Stimulated activated CD8-positive, alpha-beta memory T cell treated with anti-CD3 and anti-CD28 coated beads, Interleukin-7, amount 100 ng/mL, for 24 hours (primary cell): ENCODE data around the gene SSTR5.

ENCODE experiments used
- DNase-seq: peaks from one replicate; pipeline ENCODE4 v3.0.0-alpha.2; 2020; ENCODE audit warnings: low read depth

The SSTR5 gene

DNA sequence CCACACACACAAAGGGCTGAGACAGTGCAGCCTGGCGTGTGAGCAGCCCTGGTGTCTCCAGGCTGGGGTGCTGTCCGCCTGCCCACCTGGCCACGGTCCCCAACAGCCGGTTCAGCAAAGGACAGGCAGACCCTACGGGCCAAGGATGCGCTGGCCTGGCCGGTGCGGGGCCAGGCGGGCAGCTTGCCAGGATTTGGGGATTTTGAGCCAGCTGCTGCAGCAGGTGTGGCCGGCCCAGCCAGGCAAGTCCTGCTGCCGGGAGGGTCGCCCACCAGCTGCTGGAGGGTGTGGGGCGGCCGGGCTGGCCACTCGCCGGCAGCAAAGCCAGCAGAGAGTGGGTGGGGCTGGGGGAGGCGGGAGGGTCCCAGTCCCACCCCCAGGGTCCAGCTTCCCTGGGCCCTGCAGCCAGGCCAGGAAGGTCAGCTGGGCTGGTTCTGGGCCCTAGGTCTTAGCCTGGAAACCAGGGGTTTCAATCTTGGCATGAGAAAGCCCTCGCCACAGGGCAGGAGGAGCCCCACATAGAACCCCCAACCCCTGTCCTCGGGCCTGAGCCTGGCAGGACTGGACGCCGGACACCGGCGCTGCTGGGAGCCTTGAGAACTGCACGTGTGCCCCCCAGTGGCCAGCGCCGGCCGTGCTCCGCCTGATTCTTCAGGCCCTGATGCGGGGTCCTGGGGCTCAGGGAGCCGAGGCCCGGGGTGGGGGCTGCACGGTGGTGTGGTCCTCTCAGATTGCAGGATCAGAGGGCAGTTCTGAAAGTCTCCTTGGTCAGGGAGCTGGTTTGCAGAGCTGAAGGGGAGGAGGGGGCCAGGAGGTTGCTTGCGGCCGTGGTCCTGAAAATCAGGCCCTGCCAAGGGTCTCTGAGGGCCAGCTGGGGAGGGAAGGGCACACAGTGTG is 17.6 kb upstream of the SSTR5 start:
- DNase-seq: peak; percentile 17

DNA sequence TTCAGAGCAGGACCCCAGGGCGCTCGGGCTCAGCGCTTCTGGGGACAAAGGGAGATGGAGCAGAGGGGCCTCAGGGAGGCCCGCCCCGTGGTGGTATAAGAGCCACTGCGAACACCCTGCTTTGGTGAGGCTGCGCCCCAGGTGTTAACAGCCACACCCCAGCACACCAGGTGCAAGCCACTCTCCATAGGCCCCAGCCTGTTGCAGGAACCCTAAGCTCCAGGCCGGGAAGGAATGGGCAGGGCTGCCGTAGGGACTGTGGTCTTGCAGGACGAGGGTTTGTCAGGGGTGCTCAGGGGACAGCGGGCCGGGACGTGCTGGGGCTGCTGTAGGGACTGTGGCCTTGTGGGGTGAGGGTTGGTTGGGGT is 17.0 kb upstream of the SSTR5 start:
- no peak for DNase-seq

DNA sequence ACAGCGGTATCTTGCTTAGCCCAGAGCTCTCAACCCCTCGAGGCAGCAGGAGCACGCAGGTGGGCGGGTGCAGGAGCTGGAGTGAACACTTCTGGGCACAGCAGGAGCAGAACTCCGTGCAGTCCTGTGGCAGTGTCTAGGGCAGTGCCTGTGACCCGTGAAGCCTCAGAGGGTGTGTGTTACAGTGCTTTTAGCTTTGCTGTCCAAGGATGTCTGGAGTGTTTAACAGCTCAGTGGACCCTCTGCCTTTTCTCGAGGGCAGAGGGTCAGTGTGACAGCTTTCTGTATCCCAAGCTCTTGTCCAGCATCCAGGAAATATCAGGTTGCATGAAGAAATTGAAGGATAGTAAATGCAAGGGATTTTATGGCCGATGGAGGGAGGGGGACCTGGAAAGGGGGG is 16.4 kb upstream of the SSTR5 start:
- no peak for DNase-seq

DNA sequence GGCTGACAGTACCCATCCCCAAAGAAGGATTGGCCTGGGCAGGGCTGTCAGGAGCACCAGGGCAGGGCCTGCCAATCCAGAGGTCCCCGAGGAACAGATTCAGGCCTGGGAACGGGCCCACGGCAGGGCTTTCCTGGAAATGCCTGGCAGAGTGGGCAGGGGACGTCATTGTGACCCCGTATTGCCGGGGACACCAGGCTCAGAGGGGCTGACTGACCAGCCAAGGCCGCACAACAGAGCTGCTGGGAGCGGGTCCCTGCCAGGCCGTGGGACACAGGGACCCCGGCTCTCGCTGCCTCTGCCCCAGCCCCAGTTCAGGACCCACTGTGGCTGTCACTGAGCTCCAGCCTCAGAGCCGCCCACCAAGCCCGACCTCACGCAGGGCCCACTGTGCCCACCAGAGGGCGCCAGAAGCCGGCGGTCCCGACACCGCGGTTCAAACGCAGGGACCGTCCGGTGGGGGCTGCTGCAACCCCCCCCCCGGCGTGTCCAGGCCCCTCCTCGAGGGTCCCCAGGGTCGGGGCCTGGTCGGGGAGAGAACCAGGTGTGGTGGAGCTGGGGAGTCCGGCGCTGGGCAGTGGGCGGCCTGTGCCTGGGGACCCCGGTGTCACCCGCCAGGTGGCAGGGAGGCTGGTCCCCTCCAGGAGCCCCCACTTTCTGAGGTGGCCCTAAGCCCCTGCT is 15.2 kb upstream of the SSTR5 start:
- DNase-seq: peak; percentile 42

DNA sequence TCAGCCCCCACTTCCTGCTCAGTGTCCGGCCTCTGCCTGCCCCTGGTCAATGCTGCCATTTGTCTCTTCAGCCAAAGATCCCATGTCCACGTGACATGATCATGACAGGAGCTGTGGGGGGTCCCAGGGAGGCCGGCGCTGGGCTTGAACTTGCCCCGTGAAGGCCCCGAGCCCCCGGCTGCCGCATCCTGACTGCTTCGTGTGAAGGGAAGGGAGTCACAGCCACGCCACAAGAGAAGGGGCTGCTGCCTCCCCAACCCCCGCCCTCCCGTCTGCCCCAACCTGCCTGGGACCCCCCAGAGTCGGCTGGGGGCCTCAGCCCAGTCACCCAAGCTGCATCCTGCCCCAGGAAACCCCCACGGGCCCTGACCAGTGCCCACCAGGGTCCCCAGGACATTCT is 14.3 kb upstream of the SSTR5 start:
- no peak for DNase-seq

DNA sequence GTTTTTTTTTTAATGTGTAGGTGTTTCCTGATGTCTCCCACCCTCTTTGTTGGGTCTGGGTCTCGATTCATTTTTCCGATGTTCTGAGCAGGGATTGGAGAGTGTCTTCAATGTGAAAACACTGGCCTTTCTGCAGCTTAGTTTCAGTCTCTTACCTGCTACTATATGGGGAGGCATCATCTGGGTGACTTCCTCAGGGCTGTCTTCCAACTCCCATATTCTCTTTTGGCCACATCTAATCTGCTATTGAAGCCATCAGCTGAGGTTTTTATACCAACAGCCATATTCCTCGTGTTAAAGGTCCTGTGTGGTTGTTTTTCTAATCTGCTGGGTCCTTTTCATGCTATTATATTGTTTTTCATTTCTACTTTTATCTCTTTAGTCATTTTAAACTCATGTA is 13.2 kb upstream of the SSTR5 start:
- DNase-seq: no peak

DNA sequence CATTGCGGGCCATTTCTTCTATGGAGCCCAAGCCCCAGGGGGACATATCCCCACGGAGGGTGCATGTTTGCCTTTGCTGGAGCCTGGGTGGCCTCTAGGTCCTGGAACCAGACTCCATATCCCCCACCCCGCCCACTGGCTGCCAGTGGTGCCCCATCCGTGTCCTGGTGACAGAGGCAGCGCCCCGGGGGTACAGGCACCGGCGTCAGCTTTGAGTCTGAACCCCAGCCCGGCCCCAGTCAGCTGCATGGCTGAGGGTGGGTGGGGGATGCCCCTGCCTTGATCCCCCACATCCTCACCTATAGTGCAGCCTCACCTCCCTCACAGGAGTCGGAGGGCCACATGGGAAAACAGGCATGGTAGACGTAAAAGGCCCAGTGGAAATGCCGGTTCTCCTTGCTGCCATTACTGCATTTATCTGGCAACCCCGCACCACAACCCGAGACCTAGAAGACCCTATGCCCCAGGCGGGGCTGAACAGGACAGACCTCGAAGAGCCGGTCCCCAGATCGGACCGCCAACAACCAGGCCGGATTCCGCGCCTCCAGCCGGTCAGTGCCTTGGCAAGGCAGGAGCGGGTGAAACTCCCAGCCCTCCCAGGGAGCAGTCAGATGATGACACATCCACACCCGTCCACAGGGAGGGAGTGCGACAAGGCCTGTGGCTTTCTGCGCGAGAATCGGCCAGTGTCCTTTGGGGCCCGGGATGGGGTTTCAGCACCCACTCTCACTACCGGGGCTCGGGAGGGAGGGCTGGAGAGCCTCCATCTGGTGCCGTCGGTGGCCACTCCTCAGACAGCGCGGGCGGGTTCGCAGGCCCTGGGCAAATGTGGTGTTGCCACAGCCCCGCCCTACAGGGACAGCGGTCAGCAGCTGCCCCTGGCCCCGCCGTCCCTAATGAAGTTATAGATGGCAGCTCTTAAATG is 11.9 kb upstream of the SSTR5 start:
- DNase-seq: no peak

DNA sequence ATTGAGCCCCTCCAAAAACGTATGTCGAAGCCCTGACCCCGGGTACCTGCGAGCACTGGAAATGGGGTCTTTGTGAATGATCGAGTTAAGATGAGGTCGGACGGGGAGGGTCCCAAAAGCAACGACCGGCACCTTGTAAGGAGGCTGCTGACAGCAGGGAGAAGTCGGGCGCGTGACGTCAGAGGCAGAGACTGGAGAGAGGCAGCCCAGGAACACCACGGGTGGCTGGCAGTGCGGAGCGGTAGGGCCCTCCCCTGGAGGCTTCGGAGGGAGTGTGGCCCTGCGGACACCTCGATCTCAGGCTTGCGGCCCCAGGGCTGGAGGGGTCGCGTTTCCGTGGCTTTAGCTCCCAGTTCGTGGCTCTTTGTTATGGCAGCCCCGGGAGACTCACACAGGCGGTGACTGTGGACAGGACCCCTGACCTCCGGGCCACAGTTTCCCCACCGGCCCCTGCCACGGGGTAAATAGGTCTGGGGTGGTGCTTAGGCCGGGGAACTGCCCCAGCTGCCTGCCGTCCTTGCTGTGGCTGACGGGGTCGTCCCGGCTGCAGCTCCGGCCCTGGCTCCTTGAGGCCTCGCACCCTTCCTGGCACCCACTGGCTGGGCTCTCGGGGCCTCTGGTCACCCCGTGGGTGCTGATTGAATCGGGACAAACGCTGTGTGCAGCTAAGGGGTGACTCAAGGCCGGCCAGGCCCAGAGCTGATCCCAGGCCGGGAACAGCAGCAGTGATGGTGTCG is 10.6 kb upstream of the SSTR5 start:
- DNase-seq: no peak

DNA sequence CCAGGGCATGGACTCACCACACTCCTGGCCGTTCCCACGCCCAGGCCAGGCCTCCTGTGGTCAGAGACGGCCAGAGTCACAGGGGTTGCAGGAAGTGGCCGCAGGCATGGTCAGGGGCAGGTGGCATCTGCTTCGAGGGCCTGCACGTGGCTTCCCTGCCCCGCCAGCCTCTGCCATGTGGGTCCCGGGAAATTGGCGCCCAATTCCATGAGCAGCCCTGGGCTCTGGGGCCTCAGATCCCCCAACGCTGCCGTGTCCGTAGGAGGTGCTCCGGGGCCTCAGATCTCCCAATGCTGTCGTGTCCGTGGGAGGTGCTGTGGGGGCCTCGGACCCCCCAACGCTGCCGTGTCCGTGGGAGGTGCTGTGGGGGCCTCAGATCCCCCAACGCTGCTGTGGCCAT is 9.7 kb upstream of the SSTR5 start:
- DNase-seq: no peak

DNA sequence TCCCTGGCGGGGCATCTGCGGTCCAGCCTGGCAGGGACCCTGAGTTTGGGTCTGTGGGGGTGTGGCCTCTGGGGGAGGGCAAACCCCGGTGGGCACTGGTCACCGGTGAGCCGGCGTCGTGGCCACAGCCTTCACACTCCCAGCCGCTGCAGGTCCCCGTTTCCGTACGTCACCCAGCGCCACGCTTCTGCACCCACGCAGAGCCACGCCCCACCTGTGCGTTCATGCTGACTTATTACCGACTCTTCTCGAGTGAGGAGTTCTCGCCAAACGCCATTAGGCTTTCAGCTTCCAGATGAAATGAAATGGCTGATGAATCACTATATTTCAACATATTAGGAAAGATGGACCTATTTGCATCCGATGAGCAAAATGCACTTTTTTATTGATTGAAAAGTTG is 8.8 kb upstream of the SSTR5 start:
- DNase-seq: no peak

DNA sequence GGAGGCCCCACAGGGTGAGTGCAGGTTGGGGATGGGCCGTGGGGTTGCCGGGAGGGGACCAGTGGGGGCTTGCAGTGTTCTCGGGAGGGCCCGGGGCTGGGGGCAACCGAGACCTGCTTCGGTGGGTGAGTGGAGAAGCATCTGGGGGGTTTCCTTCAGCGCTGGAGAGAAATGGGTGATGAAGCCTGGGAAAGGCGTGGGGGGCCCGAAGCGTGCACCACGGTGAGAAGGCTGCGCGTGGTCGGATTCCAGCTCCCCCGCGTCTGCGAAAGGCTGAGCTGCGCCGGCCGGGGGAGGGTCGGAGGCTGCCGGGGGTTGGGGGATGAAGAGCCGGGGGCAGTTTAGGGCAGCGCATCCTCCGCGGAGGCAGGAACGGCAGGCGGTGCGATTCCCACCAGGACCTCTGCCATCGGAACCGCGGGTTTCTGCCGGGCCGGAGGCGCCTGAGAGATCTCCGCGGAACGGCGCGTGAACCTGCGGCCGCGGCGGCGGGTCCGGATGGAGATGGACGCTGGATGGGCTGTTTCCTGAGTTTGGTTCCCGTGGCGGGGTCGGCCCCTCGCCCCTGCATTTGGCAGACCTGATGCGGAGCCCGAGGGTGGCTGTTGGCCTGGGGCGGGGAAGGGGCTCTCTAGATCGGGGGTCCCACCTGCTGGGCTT is 6.9 kb upstream of the SSTR5 start:
- DNase-seq: no peak

DNA sequence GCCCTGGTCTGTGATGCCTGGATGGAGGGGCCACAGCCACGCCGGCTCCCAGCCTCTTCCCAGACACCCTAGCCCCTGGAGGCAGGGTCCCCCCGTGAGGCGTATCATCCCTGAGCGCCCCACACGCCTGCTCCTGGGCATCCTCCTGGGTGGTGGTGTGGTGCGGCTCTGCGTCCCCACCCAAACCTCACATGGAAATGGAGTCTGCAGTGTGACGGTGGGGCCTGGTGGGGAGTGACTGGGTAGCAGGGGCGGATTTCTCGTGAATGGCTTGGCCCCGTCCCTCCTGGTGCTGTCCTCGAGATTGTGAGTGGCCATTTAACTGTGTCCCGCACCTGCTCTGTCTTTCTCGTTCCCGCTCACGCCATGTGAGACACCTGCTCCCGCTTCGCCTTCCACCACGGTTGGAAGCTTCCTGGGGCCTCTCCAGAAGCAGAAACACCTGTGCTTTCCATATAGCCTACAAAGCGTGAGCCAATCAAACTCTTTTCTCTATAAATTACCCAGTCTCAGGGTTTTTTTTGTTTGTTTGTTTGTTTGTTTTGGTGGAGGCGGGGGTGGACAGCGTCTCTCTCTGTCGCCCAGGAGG is 5.9 kb upstream of the SSTR5 start:
- no peak for DNase-seq

DNA sequence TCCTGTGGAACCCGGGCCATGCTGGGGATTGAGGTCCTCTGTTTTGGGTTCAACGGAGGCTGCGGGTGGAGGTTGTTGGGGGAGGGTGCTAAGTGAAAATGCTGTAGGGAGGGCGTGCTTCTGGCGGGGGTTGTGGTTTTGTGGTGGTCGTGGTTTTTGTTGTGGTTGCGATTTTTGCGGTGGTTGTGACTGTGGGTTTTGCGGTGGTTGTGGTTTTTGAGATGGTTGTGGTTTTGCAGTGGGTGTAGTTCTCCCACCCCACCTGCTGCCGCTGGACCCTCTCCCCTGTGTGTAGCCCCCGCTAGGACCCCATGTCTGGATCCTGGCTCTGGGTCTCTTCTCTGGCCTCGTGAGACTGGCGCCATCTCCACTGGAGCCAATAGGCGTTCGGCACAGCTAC is 4.9 kb upstream of the SSTR5 start:
- no peak for DNase-seq

DNA sequence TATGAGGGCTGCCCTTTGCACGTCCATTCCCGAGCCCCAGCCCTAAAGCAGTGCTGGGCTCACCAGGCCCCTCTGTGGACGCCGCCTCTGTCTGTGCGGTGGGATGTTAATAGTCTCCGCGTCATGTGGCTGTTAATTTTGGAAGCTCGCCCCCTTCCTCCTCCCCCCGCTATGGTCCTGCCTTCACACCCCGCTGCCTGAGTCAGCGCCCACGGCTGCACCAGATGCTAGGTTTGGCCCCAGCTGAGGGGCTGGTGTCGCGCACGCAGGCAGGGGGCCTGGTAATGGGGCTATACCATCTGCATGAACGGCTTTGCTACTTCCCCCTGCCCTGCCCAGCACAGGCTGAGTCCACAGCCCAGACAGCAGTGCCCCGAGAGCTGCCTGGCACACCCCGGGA is 4.1 kb upstream of the SSTR5 start:
- no peak for DNase-seq

DNA sequence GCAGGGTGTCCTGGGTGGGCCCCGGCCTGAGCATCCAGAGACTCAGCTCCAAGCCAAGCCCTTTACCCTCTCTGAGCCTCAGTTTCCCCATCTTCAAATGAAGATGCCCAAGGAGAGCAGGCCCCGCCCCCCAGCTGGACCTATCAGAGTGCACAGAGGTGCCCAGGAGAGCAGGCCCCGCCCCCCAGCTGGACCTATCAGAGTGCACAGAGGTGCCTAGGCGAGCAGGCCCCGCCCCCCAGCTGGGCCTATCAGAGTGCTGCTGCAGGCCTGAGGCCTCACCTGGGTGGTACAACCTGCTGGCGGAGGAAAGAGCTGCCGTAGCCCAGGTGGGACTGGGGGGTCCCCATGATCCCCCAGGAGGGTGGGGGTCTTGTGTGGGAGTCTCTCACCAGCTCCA is 3.4 kb upstream of the SSTR5 start:
- DNase-seq: no peak

DNA sequence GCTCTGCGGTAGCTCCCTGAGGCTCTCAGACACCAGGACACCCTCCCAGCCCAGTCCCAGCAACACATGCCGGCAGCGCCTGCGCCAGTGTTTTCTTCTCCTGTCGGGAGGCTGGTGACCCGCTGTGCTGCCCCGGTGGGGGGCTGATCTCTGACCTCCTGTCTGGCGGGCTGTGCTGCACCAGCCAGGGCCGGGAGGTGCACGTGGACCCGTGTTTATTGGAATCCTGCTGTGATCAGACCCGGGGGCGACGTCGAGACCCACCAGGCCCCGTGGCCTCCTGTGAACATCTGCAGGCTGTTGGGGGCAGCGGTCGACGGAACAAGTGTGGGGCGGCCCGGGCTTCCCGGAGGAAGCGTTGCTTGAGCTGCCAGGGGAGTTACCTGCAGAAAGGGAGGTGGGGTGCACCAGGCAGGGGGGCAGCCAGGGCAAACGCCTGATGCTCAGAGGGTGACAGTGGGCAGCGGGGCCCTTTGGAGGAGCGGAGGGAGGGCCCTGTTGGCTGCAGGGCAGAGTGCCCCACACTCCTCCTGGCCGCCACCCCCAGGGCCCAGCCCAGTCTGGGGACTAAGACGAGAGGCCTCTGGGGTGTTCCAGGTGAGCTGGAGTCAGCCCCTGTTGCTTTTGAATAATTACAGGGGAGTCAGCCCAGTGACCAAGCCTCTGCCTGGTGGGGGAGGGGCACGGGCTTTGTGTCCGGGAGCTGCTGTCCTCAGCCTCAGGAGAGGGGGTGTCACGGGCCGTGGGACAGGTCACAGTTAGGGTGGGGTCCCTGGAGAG is 2.3 kb upstream of the SSTR5 start:
- no peak for DNase-seq

DNA sequence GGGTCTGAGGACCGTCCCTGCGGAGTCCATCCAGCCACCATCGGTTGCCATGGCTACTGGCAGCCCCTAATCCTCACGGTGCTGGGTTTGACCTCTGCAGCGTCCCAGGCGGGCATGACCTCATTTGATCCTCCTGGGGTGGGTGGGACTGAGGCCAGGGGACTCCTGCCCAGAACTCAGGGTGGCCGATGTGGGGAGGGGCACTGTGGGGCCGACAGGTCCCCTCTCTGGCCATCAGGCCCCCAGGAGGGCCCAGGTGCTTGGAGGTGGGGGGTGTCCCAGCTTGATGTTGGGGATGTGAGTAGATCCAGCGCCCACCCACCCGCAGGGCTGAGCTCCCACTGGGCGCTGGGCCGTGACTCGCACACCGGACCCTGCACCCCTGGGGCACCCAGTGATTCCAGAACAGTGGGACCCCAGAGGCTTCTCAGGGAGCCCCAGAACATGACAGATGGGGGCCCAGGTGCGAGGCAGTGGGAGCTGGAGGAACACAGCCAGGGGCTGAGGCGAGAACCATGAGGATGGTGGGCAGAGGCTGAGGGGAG is 1.6 kb upstream of the SSTR5 start:
- no peak for DNase-seq

DNA sequence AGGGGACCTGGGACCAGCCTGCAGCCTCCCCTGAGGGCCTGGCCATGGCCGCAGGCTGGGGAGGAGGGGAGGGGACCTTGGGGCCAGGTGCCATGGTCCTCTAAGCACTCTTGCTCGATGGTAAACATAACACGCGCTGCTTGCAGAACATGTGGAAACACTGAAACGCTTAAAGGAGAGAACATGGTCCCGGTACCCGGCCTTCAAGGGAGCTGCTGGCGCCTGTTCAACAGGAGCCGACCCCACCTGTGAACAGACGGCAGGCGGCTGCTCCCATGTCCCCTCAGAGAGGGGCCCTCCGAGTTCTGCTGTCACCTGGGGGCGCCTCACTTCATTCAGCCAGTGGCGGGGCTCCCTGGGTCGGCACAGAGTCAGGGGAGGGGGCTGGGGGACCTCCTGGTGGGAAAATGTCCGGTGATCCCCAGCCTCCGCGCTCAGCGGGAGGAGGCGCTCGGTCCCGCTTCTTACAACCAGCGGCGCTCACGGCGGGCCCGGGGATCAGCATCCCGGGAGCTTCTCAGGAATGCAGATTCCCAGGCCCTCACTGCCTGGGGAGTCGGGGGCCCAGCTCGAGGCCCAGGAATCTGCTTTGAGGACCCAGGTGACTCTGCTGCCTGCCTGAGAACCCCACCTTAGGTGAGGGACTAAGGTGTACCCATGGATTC is 854 bp upstream of the SSTR5 start:
- no peak for DNase-seq

DNA sequence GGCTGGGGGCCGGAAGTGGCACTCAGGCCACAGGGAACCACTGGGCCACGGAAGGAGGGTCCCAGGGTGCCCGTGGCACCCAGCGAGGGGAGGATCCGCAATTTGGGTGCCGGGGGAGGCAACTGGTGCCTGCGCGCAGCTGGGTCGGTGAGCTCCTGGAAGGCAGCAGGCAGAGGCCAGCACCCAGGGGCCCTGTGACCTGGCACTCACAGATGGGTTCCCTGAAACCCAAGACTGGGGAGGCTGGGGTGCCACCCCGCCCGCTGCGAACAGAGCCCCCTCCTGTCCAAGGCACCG is 663 bp downstream of the SSTR5 start:
- no peak for DNase-seq
